GM19455 (cell line): ENCODE results near the gene PRRG2.

Experiments
- ATAC-seq: cut with Tn5 transposase; IDR thresholded peaks from one replicate; pipeline ENCODE4 v1.9.1; 2021; ENCODE audit not compliant: unreplicated experiment

PRRG2 gene

GRCh38 chr19:49636233-49636932 lies 55.3 kb downstream of the PRRG2 start:
- ATAC-seq: no peak

- ATAC-seq: no peak
These were observed 57.0 kb downstream of the PRRG2 start for GRCh38 chr19:49637821-49638738.

GRCh38 chr19:49639401-49640112 lies 58.4 kb downstream of the PRRG2 start:
- no peak for ATAC-seq

DNA sequence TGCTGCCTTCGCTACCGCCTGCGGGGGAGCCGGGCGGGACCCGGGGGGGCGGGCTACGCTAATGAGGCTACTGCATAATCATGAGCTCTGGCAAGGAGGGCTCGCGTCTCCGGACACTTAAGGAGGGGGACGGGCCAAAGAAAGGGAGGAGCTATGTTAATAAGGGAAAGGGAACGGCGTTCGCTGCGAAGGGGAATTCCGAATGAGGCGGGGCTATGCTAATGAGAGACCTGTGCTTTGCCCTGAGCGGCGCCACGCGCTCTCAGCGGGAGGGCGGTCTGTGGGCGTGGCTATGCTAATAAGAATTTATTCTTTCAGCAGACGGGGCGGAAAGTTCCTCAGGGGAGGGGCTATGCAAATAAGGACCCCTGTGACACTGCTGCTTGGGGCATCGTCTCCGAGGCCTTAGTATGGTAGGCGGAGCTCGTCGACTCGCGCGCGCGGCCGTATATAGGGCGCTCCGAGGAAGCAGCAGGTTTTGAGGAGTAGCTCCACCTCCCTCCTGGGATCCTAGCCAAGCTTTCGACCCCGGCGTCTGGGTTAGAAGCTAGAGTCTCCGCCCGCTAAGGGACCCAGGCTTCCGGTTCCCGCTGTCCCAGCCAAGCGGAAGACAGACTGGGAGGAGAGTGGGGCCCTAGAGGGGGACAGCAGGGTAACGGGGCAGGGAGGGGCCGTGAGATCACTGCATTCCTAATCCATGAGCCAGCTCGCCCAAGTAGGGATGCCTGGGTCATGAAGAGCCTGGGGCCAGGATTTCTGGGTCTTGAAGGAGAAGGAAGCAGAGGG lies 59.2 kb downstream of the PRRG2 start, which contains the start of gene RRAS:
Gene RRAS (minus strand): TSS at position 31 of the 786 bp plus-strand sequence. CDS start 45 bp downstream, outside the sequence.
- peak; percentile 50 for ATAC-seq
